Activated CD4-positive, CD25-positive, alpha-beta regulatory T cell treated with anti-CD3 and anti-CD28 coated beads, Interleukin-2, amount 50 U/mL, for 24 hours (primary cell): ENCODE measurements around the gene GAST.
"Not testable (repeated sequence)": the region's sequence is repeated elsewhere in the genome, so short reads cannot be mapped to it uniquely, and the experiment has no call there.

Experiments
- ATAC-seq, 2 donors: fragments of 150-1000 bp; cut with Tn5 transposase; one replicate each; pipeline ENCODE4 v1.10.0; 2021; ENCODE audit warnings: mild to moderate bottlenecking in 1 of 2, moderate library complexity in 1 of 2

GAST gene

GRCh38 chr17:41684035-41684434, 28.1 kb upstream of the GAST start:
- no peak for ATAC-seq

GRCh38 chr17:41685753-41686152, 26.4 kb upstream of the GAST start:
- ATAC-seq, result not testable (repeated sequence)

GRCh38 chr17:41686281-41686680, 25.9 kb upstream of the GAST start:
- no peak for ATAC-seq

GRCh38 chr17:41687828-41688640, 24.1 kb upstream of the GAST start:
- peak; percentile 4 to 11 for ATAC-seq

GRCh38 chr17:41688641-41689496, 23.3 kb upstream of the GAST start, which contains the start of gene EIF1:
TSS of gene EIF1 (plus strand) at chr17:41688885. CDS start at chr17:41689039, 154 bp downstream.
- ATAC-seq, result peak; percentile 73 to 79

GRCh38 chr17:41689497-41690299, 22.4 kb upstream of the GAST start:
- no peak for ATAC-seq

- ATAC-seq, result no peak
Measured at GRCh38 chr17:41690497-41690896, 21.6 kb upstream of the GAST start.

- ATAC-seq, result no peak
Measured at GRCh38 chr17:41691031-41691777, 20.9 kb upstream of the GAST start.

GRCh38 chr17:41692722-41693521, 19.2 kb upstream of the GAST start:
- ATAC-seq, result no peak

GRCh38 chr17:41695134-41695661, 16.9 kb upstream of the GAST start:
- no peak for ATAC-seq

GRCh38 chr17:41695954-41696757, 16.0 kb upstream of the GAST start:
- peak; percentile 40 to 53 for ATAC-seq

- ATAC-seq, result no peak
Measured at GRCh38 chr17:41697122-41697962, 14.8 kb upstream of the GAST start.

GRCh38 chr17:41700843-41701242, 11.3 kb upstream of the GAST start:
- not testable (repeated sequence) for ATAC-seq

GRCh38 chr17:41702712-41703111, 9.4 kb upstream of the GAST start:
- ATAC-seq, result no peak

GRCh38 chr17:41705271-41705991, 6.7 kb upstream of the GAST start:
- no peak for ATAC-seq

- no peak for ATAC-seq
Measured at GRCh38 chr17:41707803-41708669, 4.1 kb upstream of the GAST start.

- peak; percentile 89 to 97 for ATAC-seq
Measured at GRCh38 chr17:41710472-41711090, 1.6 kb upstream of the GAST start.
